Measurements from ENCODE around the gene GATM. TPM values are rescaled to one million over a fixed set of nuclear protein-coding genes. Genes with fewer than 3 reads are reported as not detected.

GATM gene
- total and polyA plus RNA-seq, 10 of the 15 experiments (the other 5 are each of a cell fraction or from before 2014, with no cell fraction given), result 11.7 to 83.1 (median 38.2) TPM

DNA sequence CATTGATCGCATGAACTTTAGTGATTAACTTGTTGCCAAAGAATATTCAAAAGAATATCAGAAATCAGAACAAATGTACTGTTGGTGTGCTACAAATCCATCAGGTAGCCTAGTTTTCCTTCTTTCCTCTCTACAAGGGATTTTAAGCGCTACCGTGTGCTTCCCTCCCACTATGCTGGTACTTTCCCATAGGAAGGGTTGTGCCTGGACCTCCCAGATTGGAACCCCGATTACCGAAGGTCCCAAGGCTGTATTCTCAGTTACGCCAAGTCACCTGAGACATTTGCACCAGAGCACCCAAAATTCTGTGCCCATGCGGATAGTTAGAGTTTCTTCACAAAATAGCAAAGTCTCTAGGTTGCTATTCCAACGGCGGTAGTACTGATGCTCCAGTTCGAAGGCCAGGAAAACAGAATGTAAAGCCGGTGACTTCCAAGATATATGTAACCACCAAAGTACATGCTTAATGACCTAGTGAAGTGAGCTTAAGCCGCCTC is 23.4 kb upstream of the GATM start (continued):
- TF ChIP-seq, protein P1, sequence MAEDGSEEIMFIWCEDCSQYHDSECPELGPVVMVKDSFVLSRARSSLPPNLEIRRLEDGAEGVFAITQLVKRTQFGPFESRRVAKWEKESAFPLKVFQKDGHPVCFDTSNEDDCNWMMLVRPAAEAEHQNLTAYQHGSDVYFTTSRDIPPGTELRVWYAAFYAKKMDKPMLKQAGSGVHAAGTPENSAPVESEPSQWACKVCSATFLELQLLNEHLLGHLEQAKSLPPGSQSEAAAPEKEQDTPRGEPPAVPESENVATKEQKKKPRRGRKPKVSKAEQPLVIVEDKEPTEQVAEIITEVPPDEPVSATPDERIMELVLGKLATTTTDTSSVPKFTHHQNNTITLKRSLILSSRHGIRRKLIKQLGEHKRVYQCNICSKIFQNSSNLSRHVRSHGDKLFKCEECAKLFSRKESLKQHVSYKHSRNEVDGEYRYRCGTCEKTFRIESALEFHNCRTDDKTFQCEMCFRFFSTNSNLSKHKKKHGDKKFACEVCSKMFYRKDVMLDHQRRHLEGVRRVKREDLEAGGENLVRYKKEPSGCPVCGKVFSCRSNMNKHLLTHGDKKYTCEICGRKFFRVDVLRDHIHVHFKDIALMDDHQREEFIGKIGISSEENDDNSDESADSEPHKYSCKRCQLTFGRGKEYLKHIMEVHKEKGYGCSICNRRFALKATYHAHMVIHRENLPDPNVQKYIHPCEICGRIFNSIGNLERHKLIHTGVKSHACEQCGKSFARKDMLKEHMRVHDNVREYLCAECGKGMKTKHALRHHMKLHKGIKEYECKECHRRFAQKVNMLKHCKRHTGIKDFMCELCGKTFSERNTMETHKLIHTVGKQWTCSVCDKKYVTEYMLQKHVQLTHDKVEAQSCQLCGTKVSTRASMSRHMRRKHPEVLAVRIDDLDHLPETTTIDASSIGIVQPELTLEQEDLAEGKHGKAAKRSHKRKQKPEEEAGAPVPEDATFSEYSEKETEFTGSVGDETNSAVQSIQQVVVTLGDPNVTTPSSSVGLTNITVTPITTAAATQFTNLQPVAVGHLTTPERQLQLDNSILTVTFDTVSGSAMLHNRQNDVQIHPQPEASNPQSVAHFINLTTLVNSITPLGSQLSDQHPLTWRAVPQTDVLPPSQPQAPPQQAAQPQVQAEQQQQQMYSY (CRISPR knock-in tag; IDR thresholded peaks at IDR 0.05), result no peak
- no peak for TF ChIP-seq CEBPB (IDR thresholded peaks at IDR 0.05; ENCODE audit: borderline replicate concordance in 1 of 2, low read depth in 2 of 2, low read length in 2 of 2)
- TF ChIP-seq STAT3 (IDR thresholded peaks at IDR 0.05; ENCODE audit: low read depth, low read length), result no peak
- TF ChIP-seq MXI1 (IDR thresholded peaks at IDR 0.05; ENCODE audit: low read depth, low read length), result no peak
- TF ChIP-seq SMAD5 (IDR thresholded peaks at IDR 0.05; ENCODE audit: low read depth), result peak; percentile 91

DNA sequence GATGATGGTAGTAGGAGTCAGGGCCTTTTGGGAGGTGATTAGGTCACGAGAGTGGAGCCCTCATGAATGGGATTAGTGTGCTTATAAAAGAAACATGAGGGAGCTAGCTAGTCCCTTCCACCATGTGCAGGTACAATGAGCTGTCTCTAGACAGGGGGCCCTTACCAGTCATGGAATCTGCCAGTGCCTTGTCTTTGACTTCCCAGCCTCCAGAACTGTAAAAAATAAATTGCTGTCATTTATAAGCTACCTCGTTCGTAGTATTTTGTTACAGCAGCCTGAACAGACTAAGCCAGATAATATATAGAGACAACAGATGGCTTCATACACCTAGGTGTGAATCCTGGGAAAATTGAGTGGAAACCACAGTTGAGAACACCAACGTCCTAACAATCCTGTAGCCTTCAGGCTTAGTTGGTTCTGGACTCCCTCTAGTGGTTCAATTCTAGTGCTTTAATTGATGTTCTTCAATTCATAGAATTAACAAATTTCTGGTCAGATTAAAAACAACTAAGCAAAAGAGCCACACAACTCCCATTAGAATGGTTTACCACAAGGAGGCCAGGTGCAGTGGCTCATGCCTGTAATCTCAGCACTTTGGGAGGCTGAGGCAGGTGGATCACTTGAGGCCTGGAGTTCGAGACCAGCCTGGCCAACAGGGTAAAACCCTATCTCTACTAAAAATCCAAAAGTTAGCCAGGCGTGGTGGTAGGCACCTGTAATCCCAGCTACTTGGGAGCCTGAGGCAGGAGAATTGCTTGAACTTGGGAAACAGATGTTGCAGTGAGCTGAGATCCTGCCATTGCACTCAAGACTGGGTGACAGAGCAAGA is 21.3 kb upstream of the GATM start:
- ChIA-PET SMC1A (ENCODE audit: uncharacterized antibody, unreplicated experiment) (interaction anchor here (0.8 to 8.7 kb wide), 21 partner anchors 7 to 273 kb away, joined by 3 to 111 read pairs (median 5); partner anchors contain the start of gene GATM), CTCF (interaction anchor here (0.7 to 8.3 kb wide), 39 partner anchors 9 to 703 kb away, joined by 3 to 211 read pairs (median 4); no protein-coding TSS in a partner anchor), POLR2A (interaction anchor here (1.0 to 3.5 kb wide), 3 partner anchors 16 to 195 kb away, joined by 3 to 18 read pairs (median 3); no protein-coding TSS in a partner anchor), RAD21 (ENCODE audit: unreplicated experiment) (interaction anchor here (0.9 to 8.5 kb wide), 9 partner anchors 7 to 236 kb away, joined by 3 to 87 read pairs (median 10); no protein-coding TSS in a partner anchor)
- Histone ChIP-seq H3K27ac (ENCODE audit: control insufficient read depth, insufficient read depth) (no peak overlapping the region), H3K27me3 (replicated peaks in 1 of 2; ENCODE audit: control insufficient read depth in 2 of 2, insufficient read depth in 2 of 2, low read length in 1 of 2) (no peaks in the 10 kb centered on the region), H3K79me2 (ENCODE audit: control insufficient read depth, insufficient read depth, low read length) (peaks cover 35% of the 10 kb centered on the region), H3K4me2 (ENCODE audit: control insufficient read depth, insufficient read depth) (peak overlapping the region; percentile 14; the same call in 1 of the 2 replicates), H3K4me3 (no peak overlapping the region), H4K20me1 (ENCODE audit: control insufficient read depth, insufficient read depth) (no peaks in the 10 kb centered on the region), H3K4me1 (ENCODE audit: control insufficient read depth, insufficient read depth, low read length) (peaks cover 6% of the 10 kb centered on the region; the same call in 1 of the 2 replicates), H3K9ac (ENCODE audit: control insufficient read depth, insufficient read depth, low read length) (0 out of 2 replicates have a peak overlapping the region, but pooled peaks have one; percentile 17), H3K9me3 (replicated peaks; ENCODE audit: control insufficient read depth, insufficient read depth, low read length) (no peaks in the 10 kb centered on the region), H3K36me3 (ENCODE audit: control insufficient read depth in 2 of 2, insufficient read depth in 2 of 2, low read length in 1 of 2) (no peaks in the 10 kb centered on the region), H2AFZ (ENCODE audit: control insufficient read depth, low read depth, low read length) (peak overlapping the region; percentile 55)
- no TSS peak for BruUV-seq (replicated peaks)
- ATAC-seq (no peak), DNase-seq (ENCODE audit: low read depth, low spot score) (no peak), FAIRE-seq (peak; percentile 74)
- 49% methylated on average over 6 of the region's 6 CpGs for WGBS (ENCODE audit: insufficient coverage, insufficient replicate concordance, low lambda C conversion rate, missing lambda C conversion rate)
- in situ Hi-C loops (cut with MboI) (no loop called here), intact Hi-C loops (cut with micrococcal nuclease; ENCODE audit: unreplicated experiment) (loop anchor here (1.0 to 10.0 kb wide), 4 partner anchors 55 to 235 kb away; no protein-coding TSS in a partner anchor)
- TF ChIP-seq RUNX3 (IDR thresholded peaks at IDR 0.05; ENCODE audit: low read length), result peak; percentile 54
- no peak for TF ChIP-seq RCOR1 (conservative IDR thresholded peaks at IDR 0.05; ENCODE audit: low read depth, low read length)
- TF ChIP-seq NFYA (IDR thresholded peaks at IDR 0.05; ENCODE audit: borderline replicate concordance, low read depth, low read length), result no peak
- TF ChIP-seq, protein P2, sequence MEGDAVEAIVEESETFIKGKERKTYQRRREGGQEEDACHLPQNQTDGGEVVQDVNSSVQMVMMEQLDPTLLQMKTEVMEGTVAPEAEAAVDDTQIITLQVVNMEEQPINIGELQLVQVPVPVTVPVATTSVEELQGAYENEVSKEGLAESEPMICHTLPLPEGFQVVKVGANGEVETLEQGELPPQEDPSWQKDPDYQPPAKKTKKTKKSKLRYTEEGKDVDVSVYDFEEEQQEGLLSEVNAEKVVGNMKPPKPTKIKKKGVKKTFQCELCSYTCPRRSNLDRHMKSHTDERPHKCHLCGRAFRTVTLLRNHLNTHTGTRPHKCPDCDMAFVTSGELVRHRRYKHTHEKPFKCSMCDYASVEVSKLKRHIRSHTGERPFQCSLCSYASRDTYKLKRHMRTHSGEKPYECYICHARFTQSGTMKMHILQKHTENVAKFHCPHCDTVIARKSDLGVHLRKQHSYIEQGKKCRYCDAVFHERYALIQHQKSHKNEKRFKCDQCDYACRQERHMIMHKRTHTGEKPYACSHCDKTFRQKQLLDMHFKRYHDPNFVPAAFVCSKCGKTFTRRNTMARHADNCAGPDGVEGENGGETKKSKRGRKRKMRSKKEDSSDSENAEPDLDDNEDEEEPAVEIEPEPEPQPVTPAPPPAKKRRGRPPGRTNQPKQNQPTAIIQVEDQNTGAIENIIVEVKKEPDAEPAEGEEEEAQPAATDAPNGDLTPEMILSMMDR (IDR thresholded peaks at IDR 0.05 in 2 of 3, conservative IDR thresholded peaks at IDR 0.05 in 1 of 3; ENCODE audit: control insufficient read depth in 2 of 3, extremely low read depth in 1 of 3, insufficient read depth in 1 of 3, low read depth in 3 of 3, low read length in 3 of 3), result peak; percentile 62 to 77 (median 74)
- TF ChIP-seq SMARCA5 (IDR thresholded peaks at IDR 0.05), result peak; percentile 46; the same call in 1 of the 2 replicates
- 0 out of 2 replicates have a peak, but pooled peaks have one; percentile 35 for TF ChIP-seq ZSCAN29 (IDR thresholded peaks at IDR 0.05)
- peak; percentile 42; the same call in 1 of the 2 replicates for TF ChIP-seq LARP7 (IDR thresholded peaks at IDR 0.05)
- TF ChIP-seq IKZF1 (conservative IDR thresholded peaks at IDR 0.05), result peak; percentile 53
- peak; percentile 73 for TF ChIP-seq SMC3 (IDR thresholded peaks at IDR 0.05; ENCODE audit: borderline replicate concordance, low read length)
- peak; percentile 60; a peak in 3 of 4 replicates for TF ChIP-seq IKZF2 (IDR thresholded peaks at IDR 0.05)
- TF ChIP-seq RAD21 (IDR thresholded peaks at IDR 0.05; ENCODE audit: insufficient read depth, low read depth, low read length), result peak; percentile 89

Data from GM12878 (cell line).